Skeletal muscle tissue (tissue), 4 donors: Measurements from ENCODE around the gene DDX60. TPM values are rescaled to one million over a fixed set of nuclear protein-coding genes. Genes with fewer than 3 reads are reported as not detected.
"Not testable (repeated sequence)": the region's sequence is repeated elsewhere in the genome, so short reads cannot be mapped to it uniquely, and the experiment has no call there.

Source experiments
- H3K27ac ChIP-seq: one replicate; pipeline ENCODE4 v1.7.0; 2013; ENCODE audit warnings: mild to moderate bottlenecking, low read depth, low read length, inconsistent platforms
- H3K27me3 ChIP-seq, 3 donors: one replicate each; pipeline ENCODE4 v1.7.0; 2013; ENCODE audit warnings: low read length in 3 of 3; ENCODE audit not compliant: control insufficient read depth in 3 of 3, insufficient read depth in 3 of 3
- H3K36me3 ChIP-seq, 3 donors: one replicate each; pipeline ENCODE4 v1.7.0; 2013; ENCODE audit warnings: low read length in 3 of 3; ENCODE audit not compliant: control insufficient read depth in 3 of 3, insufficient read depth in 3 of 3
- H3K4me1 ChIP-seq, 3 donors: one replicate each; pipeline ENCODE4 v1.7.0; 2013; ENCODE audit warnings: low read length in 3 of 3, mild to moderate bottlenecking in 3 of 3; ENCODE audit not compliant: control insufficient read depth in 3 of 3, insufficient read depth in 3 of 3
- H3K4me3 ChIP-seq, 3 donors: one replicate each; pipeline ENCODE4 v1.7.0; 2013; ENCODE audit warnings: low read length in 3 of 3
- H3K9ac ChIP-seq, 3 donors: one replicate each; pipeline ENCODE4 v1.7.0; 2013; ENCODE audit warnings: low read length in 3 of 3, mild to moderate bottlenecking in 3 of 3, moderate library complexity in 2 of 3, low read depth in 1 of 3
- H3K9me3 ChIP-seq, 3 donors: one replicate each; pipeline ENCODE4 v1.7.0; 2013; ENCODE audit warnings: low read length in 3 of 3; ENCODE audit not compliant: control insufficient read depth in 3 of 3
- total RNA-seq: library from RNA; depleted of rRNA; stranded (reverse); fragments of >200 nt; gene quantifications from one replicate; pipeline ENCODE4 v1.2.3, GENCODE V29; 2014
- donor health status: Osteomylitis.

DDX60 gene
- total RNA-seq, 1 donor from 2014 or later = 8.9 TPM

DNA sequence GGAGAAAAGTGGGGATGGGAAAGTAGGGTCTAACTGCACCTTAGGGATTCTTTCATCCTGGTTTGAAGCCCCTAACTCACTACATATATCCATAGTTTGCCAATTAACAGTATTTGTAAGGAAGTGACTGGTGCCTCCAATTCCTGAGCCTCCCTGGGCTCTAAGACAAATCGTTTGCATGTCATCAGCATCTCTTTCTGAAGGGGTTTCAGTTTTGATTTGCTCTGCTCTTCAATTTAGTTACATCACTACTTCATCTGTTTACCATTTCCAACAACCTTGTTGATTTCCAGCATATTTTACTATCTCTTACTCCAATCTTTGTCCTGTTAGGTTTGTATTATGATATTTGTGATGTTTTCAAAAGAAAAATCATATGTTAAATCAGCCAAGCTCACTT is 15.5 kb upstream of the DDX60 start:
- no peaks in the 10 kb centered on the region for H3K27me3 ChIP-seq
- H3K9ac ChIP-seq = no peak overlapping the region
- H3K4me1 ChIP-seq = peaks cover 0 to 4% (median 4%) of the 10 kb centered on the region in 3 donors
- H3K9me3 ChIP-seq = no peaks in the 10 kb centered on the region
- no peak overlapping the region for H3K4me3 ChIP-seq
- no peak overlapping the region for H3K27ac ChIP-seq
- no peaks in the 10 kb centered on the region for H3K36me3 ChIP-seq

- H3K9me3 ChIP-seq, H3K4me1 ChIP-seq, H3K27ac ChIP-seq, H3K4me3 ChIP-seq, H3K27me3 ChIP-seq, H3K36me3 ChIP-seq, H3K9ac ChIP-seq: not testable (repeated sequence)
These were observed 12.0 kb upstream of the DDX60 start for GRCh38 chr4:168330575-168330974.

DNA sequence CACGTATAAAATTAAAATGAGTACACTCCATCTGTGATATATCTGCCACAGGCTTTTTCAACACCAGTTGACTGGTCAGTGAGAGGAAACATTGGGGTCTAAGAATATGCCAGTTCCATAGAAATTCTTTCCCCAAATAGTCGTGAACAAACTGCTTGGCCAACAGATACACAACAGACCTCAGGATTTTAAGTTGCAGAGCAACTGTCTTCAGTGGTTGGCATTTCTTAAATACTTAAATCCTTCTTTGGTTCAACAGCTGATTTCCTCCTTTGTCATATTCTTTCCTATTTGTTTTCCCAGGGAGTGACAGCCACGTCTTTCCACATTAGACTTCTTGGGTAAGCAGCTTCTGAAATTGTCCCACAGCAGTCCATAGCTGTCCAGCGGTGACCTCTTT is 7.0 kb upstream of the DDX60 start:
- H3K4me3 ChIP-seq = no peak overlapping the region
- H3K9ac ChIP-seq = no peak overlapping the region
- no peaks in the 10 kb centered on the region for H3K9me3 ChIP-seq
- H3K27ac ChIP-seq = no peak overlapping the region
- no peaks in the 10 kb centered on the region for H3K4me1 ChIP-seq
- H3K36me3 ChIP-seq = no peaks in the 10 kb centered on the region
- H3K27me3 ChIP-seq = no peaks in the 10 kb centered on the region

GRCh38 chr4:168321006-168321405 is 2.5 kb upstream of the DDX60 start:
- no peak overlapping the region for H3K9ac ChIP-seq
- H3K4me3 ChIP-seq = no peak overlapping the region
- no peaks in the 10 kb centered on the region for H3K9me3 ChIP-seq
- H3K27me3 ChIP-seq = no peaks in the 10 kb centered on the region
- H3K27ac ChIP-seq = no peak overlapping the region
- peaks cover 0 to 3% (median 0%) of the 10 kb centered on the region in 3 donors for H3K4me1 ChIP-seq
- H3K36me3 ChIP-seq = no peaks in the 10 kb centered on the region

GRCh38 chr4:168319486-168320019 is 1.0 kb upstream of the DDX60 start:
- H3K4me1 ChIP-seq = peaks cover 0 to 3% (median 0%) of the 10 kb centered on the region in 3 donors
- H3K9ac ChIP-seq = no peak overlapping the region
- peak overlapping the region in 1 of 3 donors; percentile 90 for H3K4me3 ChIP-seq
- H3K27ac ChIP-seq = no peak overlapping the region
- no peaks in the 10 kb centered on the region for H3K9me3 ChIP-seq
- H3K36me3 ChIP-seq = no peaks in the 10 kb centered on the region
- no peaks in the 10 kb centered on the region for H3K27me3 ChIP-seq

DNA sequence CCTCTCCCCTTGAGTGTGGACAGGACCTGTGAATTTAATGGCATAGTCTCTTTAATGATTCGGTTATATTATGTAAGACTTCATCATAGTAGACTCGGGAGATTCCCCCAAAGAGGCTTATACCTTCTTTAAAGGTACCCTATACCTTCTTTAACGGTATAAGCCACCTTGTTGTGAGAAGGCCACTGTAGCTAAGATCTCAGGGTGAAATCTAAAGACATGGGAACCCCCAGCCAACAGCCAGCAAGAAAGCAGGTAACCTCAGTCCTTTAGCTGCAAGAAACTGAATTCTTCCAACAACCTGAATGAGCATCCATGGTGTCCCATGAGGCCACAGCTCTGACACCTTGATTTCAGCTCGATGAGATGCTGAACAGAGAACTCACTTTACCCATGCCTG is 931 bp downstream of the DDX60 start:
- Histone ChIP-seq H3K4me1 (peaks cover 0 to 3% (median 0%) of the 10 kb centered on the region in 3 donors), H3K9ac (peak overlapping the region in 1 of 3 donors; percentile 91)

GRCh38 chr4:168309781-168310180 is 8.8 kb downstream of the DDX60 start:
- Histone ChIP-seq H3K4me1 (no peaks in the 10 kb centered on the region), H3K9me3 (no peaks in the 10 kb centered on the region), H3K27me3 (no peaks in the 10 kb centered on the region), H3K9ac (no peak overlapping the region), H3K4me3 (no peak overlapping the region), H3K36me3 (peaks cover 0 to 11% (median 7%) of the 10 kb centered on the region in 3 donors), H3K27ac (no peak overlapping the region)

More for the DNA sequence above, 931 bp downstream of the DDX60 start:
- Histone ChIP-seq H3K4me3 (peak overlapping the region in 2 of 3 donors; percentile 90 to 93), H3K36me3 (no peaks in the 10 kb centered on the region), H3K9me3 (no peaks in the 10 kb centered on the region), H3K27me3 (no peaks in the 10 kb centered on the region), H3K27ac (no peak overlapping the region)

DNA sequence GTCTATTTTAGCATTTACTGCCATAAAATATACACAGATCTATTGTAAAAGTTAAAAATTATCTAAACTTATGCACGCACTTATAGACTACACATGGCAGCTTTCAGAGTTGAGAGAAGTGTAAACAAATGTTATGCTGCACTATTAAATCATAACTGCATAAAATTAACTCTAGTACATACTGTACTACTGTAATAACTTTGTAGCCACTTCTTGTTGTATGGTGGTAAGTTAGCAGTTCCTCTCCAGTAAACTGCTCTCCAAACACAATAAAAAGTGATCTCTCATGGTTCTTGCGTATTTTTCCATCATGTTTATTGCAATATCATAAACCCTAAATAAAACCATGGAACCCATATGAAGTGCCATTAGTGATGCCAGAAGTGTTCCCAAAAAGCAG is 9.6 kb downstream of the DDX60 start:
- H3K4me3 ChIP-seq = no peak overlapping the region
- H3K27ac ChIP-seq = no peak overlapping the region
- peaks cover 0 to 11% (median 7%) of the 10 kb centered on the region in 3 donors for H3K36me3 ChIP-seq
- H3K4me1 ChIP-seq = no peaks in the 10 kb centered on the region
- H3K27me3 ChIP-seq = no peaks in the 10 kb centered on the region
- no peaks in the 10 kb centered on the region for H3K9me3 ChIP-seq
- H3K9ac ChIP-seq = no peak overlapping the region

- H3K4me3 ChIP-seq = no peak overlapping the region
- H3K27me3 ChIP-seq = no peaks in the 10 kb centered on the region
- no peaks in the 10 kb centered on the region for H3K9me3 ChIP-seq
- peaks cover 0 to 11% (median 7%) of the 10 kb centered on the region in 3 donors for H3K36me3 ChIP-seq
- H3K27ac ChIP-seq = no peak overlapping the region
- H3K9ac ChIP-seq = no peak overlapping the region
- H3K4me1 ChIP-seq = no peaks in the 10 kb centered on the region
These were observed 12.1 kb downstream of the DDX60 start for GRCh38 chr4:168306476-168306875.

GRCh38 chr4:168304744-168305459 is 13.7 kb downstream of the DDX60 start:
- H3K4me1 ChIP-seq = no peaks in the 10 kb centered on the region
- no peaks in the 10 kb centered on the region for H3K9me3 ChIP-seq
- H3K4me3 ChIP-seq = no peak overlapping the region
- no peak overlapping the region for H3K27ac ChIP-seq
- H3K27me3 ChIP-seq = no peaks in the 10 kb centered on the region
- H3K9ac ChIP-seq = no peak overlapping the region
- H3K36me3 ChIP-seq = peaks cover 0 to 16% (median 7%) of the 10 kb centered on the region in 3 donors
